ENCODE results near the gene TINCR.
"Not testable (repeated sequence)": the region's sequence is repeated elsewhere in the genome, so short reads cannot be mapped to it uniquely, and the experiment has no call there.

The TINCR gene

DNA sequence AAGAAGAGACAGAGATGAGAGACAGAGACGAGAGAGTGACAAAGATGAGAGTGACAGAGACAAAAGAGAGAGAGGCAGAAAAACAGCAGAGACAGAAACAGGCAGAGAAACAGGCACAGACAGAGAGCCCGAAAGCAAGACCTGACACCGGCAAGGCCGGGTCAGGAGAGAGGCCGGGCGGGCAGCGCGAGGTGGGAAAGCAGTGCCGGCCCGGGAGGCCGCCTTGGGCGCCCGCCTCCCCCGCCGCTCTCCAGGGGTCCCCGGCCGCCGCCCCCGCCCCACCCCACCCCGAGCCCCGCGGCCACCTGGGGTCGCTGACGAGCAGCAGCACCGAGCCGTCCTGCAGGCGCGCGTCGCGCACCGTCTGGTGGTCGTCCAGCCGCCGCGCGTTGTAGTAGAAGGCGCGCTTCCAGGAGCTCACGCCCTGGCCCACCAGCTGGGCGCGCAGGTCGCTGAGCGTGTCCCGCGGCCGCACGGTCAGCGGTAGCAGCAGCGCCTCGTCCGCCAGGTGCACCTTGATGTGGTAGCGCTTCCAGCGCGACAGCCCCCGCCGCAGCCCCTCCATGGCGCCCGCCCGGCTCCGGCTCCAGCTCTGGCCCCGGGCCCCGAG, at the start of gene TINCR:
Gene TINCR (minus strand): TSS at position 594 of the 610 bp plus-strand sequence.
- peak within 1 kb of the TSS; percentile 43 for H3K4me3 ChIP-seq (ENCODE audit: low read depth, low read length)

DNA sequence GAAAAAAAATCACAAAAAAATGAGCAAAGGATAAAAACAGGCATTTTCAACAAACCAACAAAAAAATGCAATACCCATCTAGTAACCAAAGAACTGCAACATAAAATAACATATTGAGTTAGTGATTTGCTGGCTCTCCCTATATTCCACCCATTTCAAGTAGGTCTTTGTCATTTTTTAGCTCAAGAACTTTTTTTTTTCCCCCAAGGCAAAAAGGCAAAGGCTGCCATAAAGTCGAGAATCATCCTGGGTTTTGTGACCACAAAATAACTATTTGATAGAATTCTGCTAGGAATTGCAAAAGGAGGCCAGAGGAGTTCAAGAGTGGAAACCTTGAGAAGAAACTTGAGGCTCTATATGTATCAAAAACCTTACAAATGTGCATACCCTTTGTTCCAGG, 49.3 kb upstream of the TINCR start:
- no peak overlapping the region for H3K4me3 ChIP-seq (ENCODE audit: low read depth, low read length)

DNA sequence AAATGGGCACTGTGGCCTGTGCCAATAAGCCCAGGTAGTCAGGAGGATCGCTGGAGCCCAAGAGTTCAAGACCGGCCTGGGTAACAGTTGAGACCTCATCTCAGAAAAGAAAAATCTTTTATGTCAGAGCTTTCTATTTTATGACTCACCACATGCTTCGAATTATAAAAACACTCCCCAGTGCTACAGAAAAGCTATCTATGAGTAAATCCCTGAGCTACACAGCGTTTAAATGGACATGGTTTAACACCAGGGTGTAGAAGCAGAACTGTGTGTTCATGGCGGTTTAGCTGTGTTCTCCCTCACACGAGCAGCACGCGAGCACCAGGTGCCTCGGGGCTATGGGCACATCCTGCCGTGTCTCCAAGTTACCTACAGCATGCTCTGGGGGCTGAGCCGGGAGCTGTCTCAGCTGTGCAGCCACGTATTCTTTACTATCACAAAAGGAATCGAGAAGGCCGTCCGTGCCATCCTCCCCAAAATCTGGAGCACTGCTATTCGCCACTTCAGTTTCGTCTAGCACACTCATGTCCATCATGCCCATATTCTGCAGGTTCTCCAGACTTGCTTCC, 48.1 kb upstream of the TINCR start:
- no peak overlapping the region for H3K4me3 ChIP-seq (ENCODE audit: low read depth, low read length)

DNA sequence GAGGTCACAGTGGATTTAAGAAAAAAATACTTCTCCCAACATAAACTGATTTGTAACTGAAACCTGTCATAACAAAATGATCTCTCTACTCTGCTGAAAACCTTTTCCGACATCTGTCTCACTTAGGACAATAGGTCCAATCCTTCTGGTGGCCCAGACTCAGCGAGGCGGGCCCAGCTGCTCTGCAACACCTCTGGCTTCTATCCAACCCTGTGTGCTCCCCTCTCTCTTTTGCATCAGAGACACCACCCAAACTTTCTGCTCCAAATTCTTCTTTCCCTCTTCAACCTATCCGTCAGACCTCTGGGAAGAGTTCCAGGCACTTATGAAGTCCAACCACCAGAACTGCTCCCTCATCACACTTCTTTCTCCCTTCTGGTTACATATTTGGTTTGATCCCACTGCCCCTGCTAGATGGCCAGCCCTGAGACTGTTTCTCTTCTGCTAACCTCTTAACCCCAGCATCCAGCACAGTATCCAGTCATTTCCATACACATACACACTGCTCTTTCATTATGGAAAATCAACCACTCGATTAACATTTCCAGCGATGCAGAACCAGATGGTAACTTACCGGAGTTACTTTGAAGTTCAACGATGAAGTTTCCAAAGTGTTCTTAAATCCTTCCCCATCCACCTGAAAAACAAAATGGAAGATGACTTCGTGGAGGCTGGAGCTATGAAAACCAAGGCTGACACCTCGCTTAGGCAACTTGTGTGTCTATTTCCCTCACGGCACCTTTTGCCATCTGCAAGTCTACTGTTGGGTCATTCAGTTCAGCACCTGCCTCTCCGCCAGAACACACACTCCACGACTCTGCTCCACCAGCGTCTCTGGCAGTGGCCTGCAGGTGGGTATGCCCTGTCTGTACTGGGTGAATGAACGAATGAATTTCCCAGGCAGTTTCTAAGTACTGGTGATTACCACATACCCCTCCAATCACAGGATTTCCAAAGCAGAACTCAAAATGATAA, 45.4 kb upstream of the TINCR start:
- H3K4me3 ChIP-seq (ENCODE audit: low read depth, low read length) = no peak overlapping the region

DNA sequence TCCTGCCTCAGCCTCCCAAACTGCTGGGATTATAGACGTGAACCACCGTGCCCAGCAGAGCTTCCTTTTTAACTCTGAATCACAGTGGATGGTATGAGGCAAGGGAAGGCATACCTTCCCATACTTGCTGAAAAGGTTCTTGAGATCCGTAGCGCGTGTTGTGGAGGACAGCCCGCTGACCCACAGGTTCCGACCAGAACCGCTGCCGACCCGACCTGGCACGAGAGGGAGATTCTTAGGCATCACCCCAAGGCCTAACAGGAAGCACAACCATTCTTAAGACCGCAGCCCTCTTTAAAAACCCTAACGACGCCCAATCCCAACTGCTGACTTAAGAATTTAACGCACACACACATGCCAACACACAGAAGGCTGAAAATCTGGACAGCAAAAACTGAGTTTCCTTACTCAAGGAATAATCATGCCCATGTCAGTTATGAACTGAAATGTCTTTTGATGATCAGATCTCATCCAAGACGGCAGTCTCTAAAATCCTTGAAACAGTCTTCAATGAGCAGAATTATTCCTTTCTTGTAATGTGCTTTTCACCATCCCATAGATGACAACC, 42.2 kb upstream of the TINCR start:
- no peak overlapping the region for H3K4me3 ChIP-seq (ENCODE audit: low read depth, low read length)

DNA sequence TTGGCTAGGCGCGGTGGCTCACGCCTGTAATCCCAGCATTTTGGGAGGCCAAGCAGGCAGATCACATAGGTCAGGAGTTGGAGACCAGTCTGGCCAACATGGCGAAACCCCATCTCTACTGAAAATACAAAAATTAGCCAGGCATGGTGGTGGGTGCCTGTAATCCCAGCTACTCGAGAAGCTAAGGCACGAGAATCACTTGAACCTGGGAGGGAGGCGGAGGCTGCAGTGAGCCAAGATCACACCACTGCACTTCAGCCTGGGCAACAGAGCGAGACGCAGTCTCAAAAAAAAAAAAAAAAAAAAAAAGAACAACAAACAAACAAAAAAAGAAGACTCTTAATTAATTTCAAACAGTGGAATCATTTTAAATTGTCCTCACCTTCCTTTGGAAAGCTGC, 41.0 kb upstream of the TINCR start:
- H3K4me3 ChIP-seq (ENCODE audit: low read depth, low read length) = not testable (repeated sequence)

DNA sequence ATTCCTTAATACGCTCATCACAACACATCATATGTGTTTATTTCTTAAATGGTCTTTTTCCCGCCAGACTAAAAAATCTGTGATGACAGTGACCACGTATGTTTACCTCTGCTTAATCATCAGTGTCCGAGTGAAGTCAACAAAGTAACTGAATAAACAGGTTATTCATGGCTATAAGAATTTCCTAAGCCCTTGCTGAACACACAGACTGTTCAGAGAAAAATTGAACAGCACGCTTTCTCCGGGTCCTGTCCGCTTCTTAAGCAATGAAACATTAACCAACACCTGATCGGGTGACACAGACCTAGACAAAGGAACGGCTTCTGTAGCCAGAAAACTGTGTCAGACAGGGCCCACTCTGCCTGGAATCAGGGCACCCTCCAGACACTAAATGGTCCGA, 40.5 kb upstream of the TINCR start:
- H3K4me3 ChIP-seq (ENCODE audit: low read depth, low read length) = no peak overlapping the region

DNA sequence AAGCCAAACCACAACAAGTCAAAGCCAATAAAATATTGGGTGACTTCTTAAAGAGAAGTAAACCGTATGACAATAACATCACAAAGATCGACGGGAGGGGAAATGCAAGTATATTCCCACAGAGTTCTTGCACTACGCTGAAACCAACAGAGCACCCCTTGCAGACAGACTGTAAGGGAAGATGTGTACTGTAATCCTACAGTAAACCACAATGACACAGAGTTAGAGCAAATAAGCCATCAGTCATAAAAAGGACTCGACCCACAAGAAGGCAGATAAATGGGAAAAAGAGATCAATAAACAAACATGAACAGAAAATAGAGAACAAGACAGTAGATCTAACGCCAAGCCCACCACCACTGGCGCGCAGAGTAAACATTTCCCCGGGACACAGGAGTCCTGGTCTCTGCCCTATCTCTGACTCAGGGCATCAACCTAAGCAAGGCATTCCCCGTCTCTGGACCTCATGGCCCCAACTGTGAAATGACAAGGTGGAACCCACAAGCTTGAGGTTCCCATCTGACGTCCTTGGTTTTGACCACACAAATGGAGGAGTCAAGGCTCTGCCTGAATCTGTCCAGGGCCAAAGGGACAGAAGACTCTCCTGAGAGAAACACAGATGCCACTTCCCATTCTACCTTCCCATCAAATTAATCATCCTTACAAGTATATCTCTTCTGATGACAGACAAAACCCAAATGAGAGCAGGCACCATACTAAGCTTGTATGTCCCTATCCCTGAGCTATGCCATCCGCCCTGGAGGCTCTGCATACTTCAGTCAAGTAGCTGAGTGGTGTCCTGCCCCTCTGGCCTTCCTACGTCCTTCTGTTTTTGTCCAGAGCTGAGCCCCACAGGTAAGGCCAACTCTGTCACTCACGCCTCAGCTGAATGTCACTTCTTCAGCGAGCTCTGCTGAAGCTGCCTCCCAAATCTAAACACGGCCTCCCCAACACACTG, 39.8 kb upstream of the TINCR start:
- H3K4me3 ChIP-seq (ENCODE audit: low read depth, low read length) = no peak overlapping the region

DNA sequence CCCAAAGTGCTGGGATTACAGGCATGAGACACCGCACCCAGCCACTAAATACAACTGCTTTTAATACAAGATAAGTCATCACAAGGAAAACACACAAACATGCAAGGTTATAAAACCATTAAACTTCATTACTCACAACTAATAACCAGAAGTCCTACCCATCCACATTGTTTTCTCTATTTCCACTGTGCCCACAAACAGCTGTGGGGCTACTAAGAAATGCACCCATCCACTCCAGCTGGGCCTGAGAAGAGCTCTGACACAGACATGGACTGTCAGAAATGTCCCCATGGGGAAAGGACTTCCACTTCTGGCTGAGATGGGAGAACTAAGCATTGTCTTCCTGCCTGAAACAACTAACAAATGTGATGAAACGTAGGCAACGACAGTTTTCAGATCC, 37.6 kb upstream of the TINCR start:
- H3K4me3 ChIP-seq (ENCODE audit: low read depth, low read length) = no peak overlapping the region

DNA sequence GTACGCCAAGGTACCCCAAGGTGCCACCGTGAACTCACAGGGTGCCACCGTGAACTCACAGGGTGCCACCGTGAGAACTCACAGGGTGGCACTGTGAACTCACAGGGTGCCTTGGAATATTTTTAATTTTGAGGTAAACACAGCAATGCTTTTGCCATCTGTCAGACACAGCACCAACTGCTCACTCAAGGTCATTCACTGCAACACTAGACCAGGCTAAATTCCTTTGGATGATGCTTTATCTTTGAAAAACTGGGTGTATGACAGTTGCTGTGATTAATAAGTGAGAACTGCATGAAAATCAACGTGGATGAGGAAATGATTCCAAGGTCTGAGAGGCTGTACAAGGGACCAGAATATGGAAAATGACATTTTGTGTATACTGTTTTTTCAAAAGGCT, 35.9 kb upstream of the TINCR start:
- no peak overlapping the region for H3K4me3 ChIP-seq (ENCODE audit: low read depth, low read length)

DNA sequence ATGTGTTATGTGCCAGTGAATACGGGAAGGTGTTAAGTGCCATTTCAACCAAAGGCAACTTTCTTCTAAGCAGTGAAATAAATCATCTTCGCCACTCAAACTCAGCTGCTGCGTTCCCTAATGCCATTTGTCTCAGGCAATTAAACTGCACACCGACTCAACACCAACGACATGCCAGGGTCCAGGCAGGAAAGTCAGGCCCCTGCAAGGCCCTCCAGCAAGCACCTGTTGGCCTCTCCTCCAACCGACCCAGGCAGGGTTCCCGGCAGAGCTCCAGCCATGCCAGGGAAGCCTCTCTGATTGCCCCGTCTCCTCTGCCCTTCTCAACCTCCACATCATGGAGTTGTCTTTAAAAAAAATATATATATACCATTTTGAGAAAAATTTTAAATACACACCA, 33.0 kb upstream of the TINCR start:
- no peak overlapping the region for H3K4me3 ChIP-seq (ENCODE audit: low read depth, low read length)

DNA sequence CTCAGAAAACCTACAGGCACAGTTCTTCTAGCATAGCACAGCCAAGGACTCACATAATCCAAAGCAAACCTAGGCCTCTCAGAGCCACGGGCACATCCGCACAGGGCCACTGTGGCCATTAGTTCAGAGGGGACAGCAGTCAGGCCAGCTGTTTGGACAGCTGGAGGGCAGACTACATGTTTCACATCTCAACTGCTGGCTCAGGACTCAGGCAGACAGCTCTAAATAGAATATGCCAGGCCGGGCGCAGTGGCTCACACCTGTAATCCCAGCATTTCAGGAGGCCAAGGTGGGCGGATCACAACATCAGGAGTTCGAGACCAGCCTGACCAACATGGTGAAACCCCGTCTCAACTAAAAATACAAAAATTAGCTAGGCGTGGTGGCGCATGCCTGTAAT, 28.0 kb upstream of the TINCR start:
- H3K4me3 ChIP-seq (ENCODE audit: low read depth, low read length) = no peak overlapping the region

DNA sequence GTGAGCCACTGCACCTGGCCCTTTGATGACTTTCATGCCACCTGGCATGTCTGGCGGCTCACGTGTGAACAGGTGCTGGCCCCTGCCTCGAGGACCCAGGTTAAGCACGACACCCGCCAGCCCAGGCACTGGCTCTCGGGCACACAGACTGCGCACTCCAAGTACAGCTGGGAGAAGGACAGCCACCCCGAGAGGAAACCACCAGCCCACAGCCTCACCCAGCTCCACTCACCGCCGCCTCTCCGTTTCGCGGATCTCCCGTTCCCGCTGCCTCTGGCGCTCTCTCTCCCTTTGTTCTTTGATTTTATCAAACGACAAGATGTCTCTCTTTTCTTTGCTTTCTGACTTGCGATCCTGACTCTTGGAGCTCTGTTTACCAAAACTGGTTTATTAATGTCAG, 27.4 kb upstream of the TINCR start:
- no peak overlapping the region for H3K4me3 ChIP-seq (ENCODE audit: low read depth, low read length)

DNA sequence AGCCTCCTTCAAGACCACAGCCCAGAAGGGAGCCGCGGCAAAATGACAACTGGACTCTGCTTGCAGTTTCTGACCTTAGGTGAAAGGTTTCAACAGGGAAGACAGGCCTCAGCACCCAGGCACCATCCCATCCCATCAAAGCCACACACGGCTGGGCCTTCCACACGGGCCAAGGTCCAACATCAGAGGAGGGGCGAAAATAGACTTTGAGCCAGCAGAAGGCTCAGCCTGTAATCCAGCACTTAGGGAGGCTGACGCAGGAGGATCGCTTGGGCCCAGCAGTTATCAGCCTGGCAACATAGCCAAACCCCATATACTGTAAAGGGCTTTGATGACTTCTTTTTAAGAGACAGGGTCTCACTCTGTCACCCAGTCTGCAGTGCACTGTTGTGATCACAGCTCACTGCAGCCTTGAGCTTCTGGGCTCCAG, 26.8 kb upstream of the TINCR start:
- H3K4me3 ChIP-seq (ENCODE audit: low read depth, low read length) = no peak overlapping the region

DNA sequence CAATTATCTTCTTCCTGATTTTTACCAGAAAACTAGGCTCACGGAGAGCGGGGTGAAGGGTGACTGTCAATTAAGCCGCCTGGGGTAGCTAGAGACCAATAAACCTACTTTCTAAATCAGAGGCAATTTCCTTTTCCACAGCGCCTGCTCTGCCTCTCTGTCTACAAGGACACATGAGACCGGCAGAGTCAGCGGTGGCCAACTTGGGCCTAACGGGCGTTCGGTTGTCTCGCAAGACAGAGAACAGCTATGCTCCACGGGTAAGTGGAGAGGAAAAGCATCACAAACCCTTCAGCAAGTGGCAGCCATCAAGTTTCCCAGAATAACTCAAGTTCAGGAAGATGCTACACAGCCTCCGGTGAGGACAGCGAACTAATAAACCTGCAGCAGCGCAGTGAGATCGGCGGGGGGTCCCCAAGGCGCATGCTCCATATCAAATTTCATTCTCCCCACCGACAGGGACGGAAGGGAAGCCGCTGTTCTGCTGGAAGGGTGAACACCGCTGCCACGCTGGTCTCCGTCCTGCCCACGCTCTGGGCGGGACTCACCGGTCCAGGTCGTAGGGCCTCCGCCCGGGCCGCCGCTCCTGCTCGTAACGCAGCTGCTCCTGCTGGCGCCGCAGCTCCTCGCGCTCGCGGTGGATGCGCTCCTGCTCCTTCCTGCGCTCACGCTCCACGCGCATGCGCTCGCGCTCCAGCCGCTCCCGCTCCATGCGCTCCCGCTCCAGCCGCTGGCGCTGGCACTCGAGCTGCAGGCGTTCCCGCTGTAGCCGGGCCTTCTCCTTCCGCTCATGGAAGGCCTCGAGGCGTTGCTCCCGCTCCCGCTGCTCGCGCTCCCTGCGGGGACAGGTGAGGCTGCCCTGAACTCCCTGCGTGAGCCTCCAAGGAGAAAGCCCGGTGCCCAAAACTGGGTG, 25.8 kb upstream of the TINCR start:
- H3K4me3 ChIP-seq (ENCODE audit: low read depth, low read length) = no peak overlapping the region

DNA sequence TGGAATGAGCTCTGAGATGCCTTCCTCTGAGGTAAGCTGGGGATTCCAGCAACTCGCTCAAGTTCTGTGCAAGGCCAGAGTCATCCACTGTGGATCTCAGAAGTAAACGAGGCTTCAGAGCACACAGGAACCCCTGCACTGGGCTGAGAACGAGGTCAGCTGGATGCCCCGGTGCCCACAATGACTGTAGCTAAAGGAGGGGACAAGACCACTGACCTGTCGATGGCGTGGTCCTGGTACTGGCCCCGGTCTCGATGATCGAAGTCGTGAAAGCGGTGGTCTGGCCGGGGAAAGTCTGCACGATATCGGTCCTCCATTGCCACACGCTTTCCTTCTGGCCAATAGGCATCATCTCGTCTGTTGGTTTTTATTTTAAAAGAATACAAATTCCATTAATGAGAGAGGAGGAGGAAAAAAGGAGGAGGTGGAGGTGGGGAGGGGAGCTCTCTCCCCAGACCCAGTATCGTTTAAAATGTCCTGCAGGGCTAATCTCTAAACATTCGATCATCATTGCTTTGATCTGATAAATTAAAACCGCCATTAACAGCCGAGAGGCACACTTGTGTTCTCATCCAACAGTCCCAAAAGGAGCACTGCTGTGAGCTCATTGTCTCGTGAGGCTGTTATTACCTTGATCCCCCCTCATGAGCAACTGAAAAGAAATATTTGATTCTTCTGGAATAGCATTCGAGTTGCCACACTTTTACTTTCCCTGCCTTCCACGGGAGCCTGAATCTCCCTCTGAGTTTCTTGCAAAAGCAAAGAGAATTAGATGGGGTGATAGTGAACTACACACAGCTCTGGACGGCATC, 25.0 kb upstream of the TINCR start:
- H3K4me3 ChIP-seq (ENCODE audit: low read depth, low read length) = no peak overlapping the region

DNA sequence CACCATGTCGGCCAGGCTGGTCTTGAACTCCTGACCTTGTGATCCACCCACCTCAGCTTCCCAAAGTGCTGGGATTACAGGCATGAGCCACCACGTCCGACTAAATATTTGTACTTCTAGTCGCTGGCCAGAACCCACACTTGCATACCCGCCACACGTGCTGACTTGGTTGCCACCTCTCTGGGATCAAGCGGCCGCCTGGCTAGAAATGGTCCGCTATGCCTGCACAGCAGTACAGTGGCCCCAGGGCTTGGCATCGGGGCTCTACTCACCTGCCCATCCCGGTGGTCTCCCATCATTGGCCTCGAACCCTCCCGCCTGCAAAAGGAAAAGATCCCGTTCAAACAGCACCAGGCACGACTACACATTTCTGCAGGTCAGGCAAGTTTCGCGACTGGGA, 23.7 kb upstream of the TINCR start:
- H3K4me3 ChIP-seq (ENCODE audit: low read depth, low read length) = no peak overlapping the region

DNA sequence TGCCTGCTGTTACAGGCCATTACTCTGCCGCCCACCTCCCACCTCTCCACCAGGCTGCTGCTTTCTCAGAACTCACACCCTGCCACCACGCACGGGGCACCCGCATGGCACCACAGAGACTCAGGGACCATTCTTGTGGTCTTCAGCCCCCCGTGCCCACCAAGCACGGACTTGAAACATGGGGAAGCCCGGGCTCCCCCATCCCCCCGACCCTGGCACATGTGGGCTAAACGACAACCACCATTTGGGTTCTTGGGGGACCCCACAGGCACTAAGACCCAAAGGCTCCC, 23.1 kb upstream of the TINCR start:
- H3K4me3 ChIP-seq (ENCODE audit: low read depth, low read length) = no peak overlapping the region
